Osteocyte (in vitro differentiated cells): ENCODE results near the gene PHLDA1. TPM values are rescaled to one million over a fixed set of nuclear protein-coding genes. Genes with fewer than 3 reads are reported as not detected.

Source experiments
- DNase-seq: peaks from one replicate; pipeline ENCODE4 v3.0.0; 2021; ENCODE audit warnings: mixed read lengths; ENCODE audit not compliant: unreplicated experiment; ENCODE audit errors: extremely low spot score
- H3K27ac Mint-ChIP-seq: one replicate; pipeline ENCODE4 v1.8.0; 2021; ENCODE audit warnings: mild to moderate bottlenecking, mixed read lengths; ENCODE audit not compliant: unreplicated experiment
- H3K27me3 Mint-ChIP-seq: one replicate; pipeline ENCODE4 v1.8.0; 2021; ENCODE audit warnings: mixed read lengths; ENCODE audit not compliant: unreplicated experiment
- H3K36me3 Mint-ChIP-seq: one replicate; pipeline ENCODE4 v1.8.0; 2021; ENCODE audit warnings: mixed read lengths; ENCODE audit not compliant: unreplicated experiment
- H3K4me1 Mint-ChIP-seq: one replicate; pipeline ENCODE4 v1.8.0; 2021; ENCODE audit warnings: mixed read lengths; ENCODE audit not compliant: unreplicated experiment
- H3K4me3 Mint-ChIP-seq: one replicate; pipeline ENCODE4 v1.8.0; 2021; ENCODE audit warnings: mild to moderate bottlenecking, moderate library complexity, mixed read lengths; ENCODE audit not compliant: unreplicated experiment
- H3K9me3 Mint-ChIP-seq: one replicate; pipeline ENCODE4 v1.8.0; 2021; ENCODE audit warnings: mixed read lengths; ENCODE audit not compliant: unreplicated experiment
- CTCF ChIP-seq: fragments of 200-600 bp; sonication (generic); IDR thresholded peaks from 2 replicates; pipeline ENCODE4 v1.5.0; 2021; ENCODE audit warnings: antibody characterized with exemption, mild to moderate bottlenecking, moderate library complexity
- total RNA-seq: library from RNA; stranded (reverse); gene quantifications from 2 replicates; pipeline ENCODE4 v1.2.1, GENCODE V29; 2021

PHLDA1 gene
- total RNA-seq, 1 donor from 2014 or later: 53.7 TPM

GRCh38 chr12:76014007-76014406 lies 17.6 kb downstream of the PHLDA1 start:
- H3K4me1 Mint-ChIP-seq: peaks cover 36% of the 10 kb centered on the region
- TF ChIP-seq CTCF: no peak
- no peaks in the 10 kb centered on the region for H3K9me3 Mint-ChIP-seq
- H3K4me3 Mint-ChIP-seq: no peak overlapping the region
- DNase-seq: no peak
- no peak overlapping the region for H3K27ac Mint-ChIP-seq
- H3K27me3 Mint-ChIP-seq: peaks cover 7% of the 10 kb centered on the region
- H3K36me3 Mint-ChIP-seq: no peaks in the 10 kb centered on the region

DNA sequence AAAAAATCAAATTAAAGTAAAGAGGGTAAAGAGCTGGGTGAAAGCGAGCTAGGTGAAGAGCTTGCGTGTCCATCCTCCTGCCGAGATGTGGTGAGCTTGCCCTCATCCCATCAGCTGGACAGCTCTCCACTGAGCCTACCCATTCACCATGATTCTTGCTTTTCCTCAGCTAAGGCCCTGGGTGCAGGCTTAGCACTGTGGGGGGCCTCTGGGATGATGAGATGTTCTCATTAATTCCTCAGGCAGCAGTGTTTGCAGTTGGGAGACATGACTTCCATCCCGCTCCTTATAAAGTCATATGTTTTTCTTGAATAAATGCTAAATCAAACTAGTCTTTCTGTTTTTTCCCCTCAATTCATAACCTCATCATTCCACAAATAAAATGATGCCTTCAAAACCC lies 18.0 kb downstream of the PHLDA1 start:
- Mint-ChIP-seq H3K36me3 (no peaks in the 10 kb centered on the region), H3K9me3 (no peaks in the 10 kb centered on the region), H3K4me3 (no peak overlapping the region), H3K27me3 (peaks cover 7% of the 10 kb centered on the region), H3K4me1 (peaks cover 33% of the 10 kb centered on the region), H3K27ac (no peak overlapping the region)
- no peak for DNase-seq
- no peak for TF ChIP-seq CTCF

- no peak for DNase-seq
- Mint-ChIP-seq H3K4me1 (peaks cover 25% of the 10 kb centered on the region), H3K4me3 (no peak overlapping the region), H3K9me3 (no peaks in the 10 kb centered on the region), H3K27me3 (peaks cover 7% of the 10 kb centered on the region), H3K27ac (no peak overlapping the region), H3K36me3 (no peaks in the 10 kb centered on the region)
- TF ChIP-seq CTCF: no peak
These were observed 18.9 kb downstream of the PHLDA1 start for GRCh38 chr12:76012644-76013043.

- Mint-ChIP-seq H3K27me3 (peaks cover 7% of the 10 kb centered on the region), H3K4me3 (no peak overlapping the region), H3K27ac (peak overlapping the region; percentile 84), H3K4me1 (peaks cover 25% of the 10 kb centered on the region), H3K36me3 (no peaks in the 10 kb centered on the region), H3K9me3 (no peaks in the 10 kb centered on the region)
- no peak for DNase-seq
- TF ChIP-seq CTCF: no peak
These were observed 20.7 kb downstream of the PHLDA1 start for GRCh38 chr12:76010732-76011458.

- no peaks in the 10 kb centered on the region for H3K27me3 Mint-ChIP-seq
- no peak overlapping the region for H3K4me3 Mint-ChIP-seq
- peaks cover 4% of the 10 kb centered on the region for H3K9me3 Mint-ChIP-seq
- peaks cover 27% of the 10 kb centered on the region for H3K4me1 Mint-ChIP-seq
- H3K27ac Mint-ChIP-seq: no peak overlapping the region
- DNase-seq: no peak
- TF ChIP-seq CTCF: no peak
- no peaks in the 10 kb centered on the region for H3K36me3 Mint-ChIP-seq
These were observed 23.1 kb downstream of the PHLDA1 start for GRCh38 chr12:76008428-76008827.
